K562 (cell line): Measurements from ENCODE around the gene AFAP1. TPM values are rescaled to one million over a fixed set of nuclear protein-coding genes. Genes with fewer than 3 reads are reported as not detected.

Source experiments
- ATAC-seq: fragments of 200-7000 bp; cut with Tn5 transposase; 3 replicates; pipeline ENCODE4 v1.9.1; 2020; ENCODE audit warnings: moderate library complexity
- BruUV-seq: library from RNA; stranded (reverse); fragments of 400-500 nt; replicated peaks from 2 replicates; lab custom pipeline; 2021; lab: Mats Ljungman, UMichigan
- CTCF ChIA-PET: fragments of 300-600 bp; formaldehyde crosslinking; extraction: SDS; loops from one replicate; lab custom pipeline; 2021; ENCODE audit warnings: low intra/inter-chr PET ratio; lab: Yijun Ruan, JAX
- POLR2A ChIA-PET: fragments of 300-600, 350-650 bp; sonication (Branson Sonifier 250); formaldehyde crosslinking; extraction: SDS; loops from one replicate; lab custom pipeline; 2021; ENCODE audit warnings: antibody characterized with exemption, inconsistent platforms; lab: Yijun Ruan, JAX
- DNase-seq, 4 experiments: peaks; one replicate each; pipeline versions ENCODE4 v3.0.0 to v3.0.0-alpha.2; 2011 to 2018; ENCODE audit warnings: low spot score in 3 of 4, mixed read lengths in 3 of 4; ENCODE audit errors: extremely low read depth in 1 of 4
- FAIRE-seq: peaks from 2 replicates; lab custom pipeline; 2011; peaks lifted over from hg19 to GRCh38; lab: Jason Lieb, UNC
- H2AFZ ChIP-seq: 2 replicates; pipeline ENCODE4 v1.6.0; 2011; ENCODE audit warnings: low read depth, low read length, control low read depth, inconsistent platforms
- H3K27ac ChIP-seq: fragments of 200-600 bp; 3 replicates; pipeline ENCODE4 v1.8.0; 2011; ENCODE audit warnings: low read depth, mild to moderate bottlenecking, control low read depth, inconsistent platforms, low read length, moderate library complexity, mixed read lengths; ENCODE audit errors: extremely low read depth
- H3K27me3 ChIP-seq, 2 experiments: fragments of 300-600 bp in 1 of 2; 2 replicates in 1 of 2; 3 replicates in 1 of 2; pipeline versions ENCODE4 v1.6.0 to v1.8.0; 2011; ENCODE audit warnings: inconsistent platforms in 2 of 2, low read length in 2 of 2, mild to moderate bottlenecking in 1 of 2, mixed read lengths in 1 of 2, moderate library complexity in 1 of 2; ENCODE audit not compliant: control insufficient read depth in 2 of 2, insufficient read depth in 2 of 2
- H3K36me3 ChIP-seq: fragments of 300-600 bp; 3 replicates; pipeline ENCODE4 v1.8.0; 2011; ENCODE audit warnings: mild to moderate bottlenecking, low read length, inconsistent platforms; ENCODE audit not compliant: control insufficient read depth, insufficient read depth
- H3K4me1 ChIP-seq, 2 experiments: fragments of 200-600 bp in 1 of 2; replicated peaks in 1 of 2; 2 replicates in 1 of 2; 3 replicates in 1 of 2; pipeline versions ENCODE4 v1.5.1 to v1.8.0; 2011; ENCODE audit warnings: inconsistent platforms in 2 of 2, low read length in 2 of 2, mild to moderate bottlenecking in 1 of 2, mixed read lengths in 1 of 2, moderate library complexity in 1 of 2; ENCODE audit not compliant: control insufficient read depth in 2 of 2, insufficient read depth in 2 of 2
- H3K4me2 ChIP-seq: 2 replicates; pipeline ENCODE4 v1.6.1; 2011; ENCODE audit warnings: low read length, control low read depth, inconsistent platforms, mixed read lengths; ENCODE audit not compliant: insufficient read depth
- H3K4me3 ChIP-seq: fragments of 200-600 bp; sonication (generic), shearing (Covaris generic); 2 replicates; pipeline ENCODE4 v1.5.1; 2016; ENCODE audit warnings: control low read depth, inconsistent platforms
- H3K79me2 ChIP-seq: fragments of 200-600 bp; 3 replicates; pipeline ENCODE4 v1.8.0; 2011; ENCODE audit warnings: low read length, inconsistent platforms; ENCODE audit not compliant: control insufficient read depth, insufficient read depth
- H3K9ac ChIP-seq, 2 experiments: 2 replicates each; pipeline versions ENCODE4 v1.6.0 to v1.6.1; 2011; ENCODE audit warnings: low read depth in 2 of 2, low read length in 2 of 2, control low read depth in 1 of 2, inconsistent platforms in 1 of 2, mild to moderate bottlenecking in 1 of 2, mixed read lengths in 1 of 2; ENCODE audit not compliant: insufficient read depth in 1 of 2
- H3K9me1 ChIP-seq: one replicate; pipeline ENCODE4 v1.6.0; 2011; ENCODE audit warnings: inconsistent platforms, mild to moderate bottlenecking, low read length, moderate library complexity; ENCODE audit not compliant: control insufficient read depth, insufficient read depth
- H3K9me3 ChIP-seq: replicated peaks from 2 replicates; pipeline ENCODE4 v1.5.1; 2011; ENCODE audit warnings: low read depth, low read length, inconsistent platforms; ENCODE audit not compliant: control insufficient read depth, insufficient read depth
- H4K20me1 ChIP-seq: replicated peaks from 2 replicates; pipeline ENCODE4 v1.6.1; 2011; ENCODE audit warnings: low read length, inconsistent platforms, mixed read lengths; ENCODE audit not compliant: control insufficient read depth, insufficient read depth
- MCM3 ChIP-seq: fragments of 450-650 bp; IDR thresholded peaks from 2 replicates; pipeline ENCODE4 v1.6.1; 2016
- SRSF3 ChIP-seq: fragments of 200-400 bp; formaldehyde crosslinking; IDR thresholded peaks from 2 replicates; pipeline ENCODE4 v1.6.1; 2016; ENCODE audit warnings: mild to moderate bottlenecking, low read length, moderate library complexity; ENCODE audit not compliant: insufficient read depth
- ZMIZ1 ChIP-seq, 2 experiments: fragments of 150-350 bp in 1 of 2; IDR thresholded peaks; 2 replicates each; pipeline ENCODE4 v1.6.1; 2012 to 2016; ENCODE audit warnings: low read depth in 2 of 2, low read length in 2 of 2, mild to moderate bottlenecking in 1 of 2, moderate library complexity in 1 of 2
- WGBS: fragments of 100-300 bp; shearing (Covaris generic); methylation state at CpG from one replicate; pipeline ENCODE4 v1.1.6; 2016; ENCODE audit warnings: low coverage, mixed read lengths; ENCODE audit not compliant: insufficient coverage; ENCODE audit errors: missing lambda C conversion rate; 5-methylcytosine and 5-hydroxymethylcytosine counted together
- in situ Hi-C: fragments of 300-500 bp; cut with MboI; formaldehyde crosslinking; loops from 4 replicates; pipeline ENCODE4 v1.15.0; 2018; ENCODE audit warnings: inconsistent platforms, mixed read lengths
- intact Hi-C: fragments of 100-400 bp; cut with micrococcal nuclease; formaldehyde crosslinking; loops from 2 replicates; pipeline ENCODE4 v1.14.2; 2022
- polyA plus RNA-seq, 8 experiments: library from polyadenylated mRNA; depleted of rRNA in 4 of 8; stranded (reverse) in 5 of 8; unstranded in 3 of 8; fragments of >200 nt; fragmentation: Nextera tagmentation in 2 of 8; fragmentation: Illumina TruSeq in 1 of 8; extraction: Ambion mirVana in 2 of 8; extraction: Trizol in 1 of 8; gene quantifications; 2 replicates each; pipeline versions ENCODE4 v1.2.1 to v1.2.3, GENCODE V29; 2011 to 2014; ENCODE audit warnings: inconsistent platforms in 1 of 8, missing spikeins in 1 of 8
- total RNA-seq, 7 experiments: library from RNA; depleted of rRNA in 6 of 7; stranded (reverse); fragments of >200 nt in 6 of 7; fragmentation: Illumina TruSeq in 2 of 7; extraction: Trizol in 2 of 7; gene quantifications; 2 replicates each; pipeline versions ENCODE4 v1.2.1 to v1.2.3, GENCODE V29; 2011 to 2021; ENCODE audit warnings: low replicate concordance in 1 of 7

AFAP1 gene
- total and polyA plus RNA-seq, 9 of the 15 experiments (the other 6 are each of a cell fraction or from before 2014, with no cell fraction given), result 0.07 to 0.42 (median 0.12) TPM; not detected in 1

- TF ChIP-seq MCM3 (no peak), ZMIZ1 (IDR thresholded peaks at IDR 0.05; ENCODE audit: low read depth in 2 of 2, low read length in 2 of 2) (no peak), SRSF3 (no peak)
- Histone ChIP-seq H3K4me2 (no peak overlapping the region), H3K9ac (no peak overlapping the region), H3K9me1 (no peaks in the 10 kb centered on the region), H3K9me3 (no peaks in the 10 kb centered on the region; the same call in 1 of the 2 replicates), H3K27ac (no peak overlapping the region), H3K79me2 (no peaks in the 10 kb centered on the region), H3K27me3 (peaks cover 24 to 36% of the 10 kb centered on the region in 2 experiments), H3K4me3 (no peak overlapping the region), H3K4me1 (no peaks in the 10 kb centered on the region), H3K36me3 (no peaks in the 10 kb centered on the region), H2AFZ (no peak overlapping the region), H4K20me1 (no peaks in the 10 kb centered on the region)
- intact Hi-C loops, result no loop called here
- DNase-seq, result no peak
- ChIA-PET CTCF (no interaction called here), POLR2A (interaction anchor here (0.9 kb wide), 1 partner anchor 17 kb away, joined by 3 read pairs; no protein-coding TSS in a partner anchor)
- in situ Hi-C loops, result no loop called here
- no peak for FAIRE-seq
- ATAC-seq, result no peak
- BruUV-seq, result no TSS peak
- WGBS, result 0% methylated on average over 7 of the region's 7 CpGs
Observed at GRCh38 chr4:7897811-7898210, 41.9 kb downstream of the AFAP1 start.
